NCI-H1417 (cell line): ENCODE measurements around the gene CCSER2.
"Not testable (repeated sequence)": the region's sequence is repeated elsewhere in the genome, so short reads cannot be mapped to it uniquely, and the experiment has no call there.

Experiments
- DNase-seq, 3 experiments: peaks; one replicate each; lab custom pipeline; 2025; lab: John Stamatoyannopoulos, UW

Gene CCSER2

GRCh38 chr10:84314275-84314674, 14.1 kb upstream of the CCSER2 start:
- no peak for DNase-seq

GRCh38 chr10:84317174-84317573, 11.2 kb upstream of the CCSER2 start:
- no peak for DNase-seq

- DNase-seq, result no peak
Observed at GRCh38 chr10:84321902-84322301, 6.5 kb upstream of the CCSER2 start.

GRCh38 chr10:84323566-84323965, 4.8 kb upstream of the CCSER2 start:
- DNase-seq, result not testable (repeated sequence)

GRCh38 chr10:84326995-84327394, 1.4 kb upstream of the CCSER2 start:
- not testable (repeated sequence) for DNase-seq

GRCh38 chr10:84329196-84329611, 815 bp downstream of the CCSER2 start:
- DNase-seq, result peak in 2 of 3 experiments; percentile 13 to 50

- DNase-seq, result no peak
Observed at GRCh38 chr10:84329986-84330651, 1.7 kb downstream of the CCSER2 start.

- no peak for DNase-seq
Observed at GRCh38 chr10:84331091-84331490, 2.7 kb downstream of the CCSER2 start.

GRCh38 chr10:84333864-84334451, 5.6 kb downstream of the CCSER2 start:
- no peak for DNase-seq

- DNase-seq, result no peak
Observed at GRCh38 chr10:84334811-84335210, 6.4 kb downstream of the CCSER2 start.

GRCh38 chr10:84335516-84335915, 7.1 kb downstream of the CCSER2 start:
- DNase-seq, result no peak

- no peak for DNase-seq
Observed at GRCh38 chr10:84336406-84337090, 8.2 kb downstream of the CCSER2 start.

- no peak for DNase-seq
Observed at GRCh38 chr10:84337199-84337598, 8.8 kb downstream of the CCSER2 start.

- DNase-seq, result no peak
Observed at GRCh38 chr10:84339025-84339424, 10.6 kb downstream of the CCSER2 start.

GRCh38 chr10:84340187-84340586, 11.8 kb downstream of the CCSER2 start:
- peak in 1 of 3 experiments; percentile 8 for DNase-seq

- DNase-seq, result no peak
Observed at GRCh38 chr10:84340632-84341537, 12.5 kb downstream of the CCSER2 start.

GRCh38 chr10:84341538-84341856, 13.1 kb downstream of the CCSER2 start:
- DNase-seq, result no peak

- DNase-seq, result no peak
Observed at GRCh38 chr10:84341983-84342382, 13.6 kb downstream of the CCSER2 start.

- no peak for DNase-seq
Observed at GRCh38 chr10:84342584-84342983, 14.2 kb downstream of the CCSER2 start.

- DNase-seq, result no peak
Observed at GRCh38 chr10:84343831-84344230, 15.4 kb downstream of the CCSER2 start.

- no peak for DNase-seq
Observed at GRCh38 chr10:84344526-84344925, 16.1 kb downstream of the CCSER2 start.

GRCh38 chr10:84347575-84348002, 19.2 kb downstream of the CCSER2 start:
- DNase-seq, result not testable (repeated sequence)
